Activated CD8-positive, alpha-beta memory T cell treated with anti-CD3 and anti-CD28 coated beads, Interleukin-2, amount 50 U/mL, for 24 hours (primary cell): ENCODE measurements around the gene TNFRSF21.
"Not testable (repeated sequence)": the region's sequence is repeated elsewhere in the genome, so short reads cannot be mapped to it uniquely, and the experiment has no call there.

Source experiments
- DNase-seq: peaks from one replicate; pipeline ENCODE4 v3.0.0-alpha.2; 2020; ENCODE audit errors: extremely low read depth

Gene TNFRSF21

DNA sequence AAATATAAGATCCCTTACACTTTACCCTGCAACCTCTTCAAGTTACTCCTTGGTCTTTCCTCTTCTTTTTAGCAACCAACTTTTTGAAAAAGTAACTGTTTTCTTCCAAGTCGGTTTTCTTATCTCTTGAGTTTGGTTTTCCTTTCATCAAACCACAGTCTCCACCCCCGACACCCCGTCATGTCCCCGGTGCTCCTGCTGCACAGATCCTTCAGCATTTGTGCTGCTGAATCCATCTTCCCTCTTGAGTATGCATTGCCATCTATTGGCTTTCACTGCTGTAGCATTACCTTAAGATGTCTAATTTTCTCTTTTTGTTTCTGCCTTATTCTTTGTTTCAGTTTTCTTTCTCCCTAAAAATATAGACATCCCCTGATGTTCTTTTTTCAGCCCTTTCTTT lies 11.9 kb upstream of the TNFRSF21 start:
- no peak for DNase-seq

DNA sequence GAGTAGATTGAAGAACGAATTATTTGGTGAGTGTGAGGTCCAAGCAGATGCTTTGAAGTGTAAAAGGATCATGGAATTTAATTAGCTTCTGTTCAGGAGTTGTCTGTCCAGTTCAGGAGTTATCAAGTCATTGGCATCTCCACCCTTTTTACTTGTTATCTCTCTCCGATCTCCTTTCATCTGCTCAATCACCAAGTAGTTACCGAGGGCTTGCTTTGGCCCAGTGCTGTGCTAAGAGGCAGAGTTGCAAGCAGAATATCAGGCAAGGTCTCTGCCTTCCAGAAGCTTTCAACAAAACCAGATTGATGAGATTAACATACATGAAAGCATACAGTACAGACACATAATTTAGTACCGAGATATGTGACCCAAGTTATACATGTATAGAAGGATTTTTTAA lies 10.2 kb upstream of the TNFRSF21 start:
- no peak for DNase-seq

DNA sequence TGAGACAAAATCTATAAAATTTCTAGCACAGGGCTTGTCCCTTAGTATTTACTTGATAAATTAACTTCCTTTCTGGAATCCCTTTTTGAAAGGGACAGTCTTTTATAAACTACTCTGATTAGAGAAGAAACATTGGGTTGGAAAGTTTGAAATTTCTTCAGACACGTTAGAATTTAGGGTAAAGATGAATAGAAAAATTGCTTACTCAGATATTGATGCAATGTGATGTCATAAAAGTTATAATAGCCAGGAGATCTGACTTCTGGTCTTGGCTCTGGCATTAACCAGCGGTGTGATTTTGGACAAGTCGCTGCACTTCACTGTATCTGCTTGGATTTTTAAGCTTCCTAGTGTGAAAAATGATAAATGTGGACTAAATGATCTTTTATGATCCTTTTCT lies 9.7 kb upstream of the TNFRSF21 start:
- no peak for DNase-seq

DNA sequence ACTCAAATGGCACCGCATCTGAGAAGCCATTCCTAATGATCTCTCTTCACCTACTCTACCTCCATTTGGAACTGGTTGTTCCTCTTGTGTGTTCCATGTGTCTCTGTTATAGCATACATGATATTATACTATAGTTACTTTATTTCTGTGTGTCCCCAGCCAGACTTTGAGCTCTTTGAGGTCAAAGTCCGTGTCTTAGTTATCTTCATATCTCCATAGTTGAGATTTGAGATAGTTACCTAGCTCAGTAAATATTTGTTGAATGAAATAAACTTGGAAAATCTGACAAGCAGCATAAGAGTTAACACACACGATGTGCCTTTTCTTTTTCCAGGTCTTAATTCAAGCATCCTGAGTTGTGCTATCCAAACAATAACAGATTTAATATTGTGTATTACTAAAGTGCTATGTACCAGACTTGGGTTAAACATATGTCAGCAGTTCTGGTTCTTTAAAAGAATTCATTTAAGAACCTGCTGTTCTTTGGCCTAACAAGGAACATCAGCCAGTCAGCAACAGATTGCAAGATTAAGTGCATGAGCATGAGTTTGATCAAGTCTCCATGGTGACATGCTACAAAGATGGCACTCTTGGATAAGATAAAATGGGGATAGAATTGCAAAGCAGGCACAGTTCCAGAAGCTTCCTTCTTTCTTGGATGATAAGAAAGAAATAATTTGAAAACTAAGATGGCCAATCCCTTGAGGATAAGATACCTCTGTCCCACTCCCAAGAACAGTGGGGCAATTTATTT lies 8.7 kb upstream of the TNFRSF21 start:
- no peak for DNase-seq

- not testable (repeated sequence) for DNase-seq
Observed at GRCh38 chr6:47315181-47315580, 5.5 kb upstream of the TNFRSF21 start.

DNA sequence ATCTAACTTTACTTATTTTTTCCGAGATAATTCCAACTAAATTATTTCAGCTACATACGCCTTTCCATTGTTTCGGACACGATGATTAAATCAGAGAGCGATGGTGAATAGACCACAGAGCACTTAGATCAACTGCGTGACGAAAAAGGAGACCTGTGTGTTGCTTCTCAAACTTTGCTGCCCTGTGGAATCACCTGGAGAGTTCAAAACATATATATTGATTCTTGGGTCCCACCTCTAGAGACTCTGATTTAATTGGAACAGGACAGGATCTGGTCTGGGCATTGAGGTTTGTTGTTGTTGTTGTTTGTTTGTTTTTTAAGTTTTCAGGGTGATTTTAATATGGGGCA lies 401 bp upstream of the TNFRSF21 start:
- DNase-seq = no peak

- no peak for DNase-seq
Observed at GRCh38 chr6:47308552-47309290, 984 bp downstream of the TNFRSF21 start.

DNA sequence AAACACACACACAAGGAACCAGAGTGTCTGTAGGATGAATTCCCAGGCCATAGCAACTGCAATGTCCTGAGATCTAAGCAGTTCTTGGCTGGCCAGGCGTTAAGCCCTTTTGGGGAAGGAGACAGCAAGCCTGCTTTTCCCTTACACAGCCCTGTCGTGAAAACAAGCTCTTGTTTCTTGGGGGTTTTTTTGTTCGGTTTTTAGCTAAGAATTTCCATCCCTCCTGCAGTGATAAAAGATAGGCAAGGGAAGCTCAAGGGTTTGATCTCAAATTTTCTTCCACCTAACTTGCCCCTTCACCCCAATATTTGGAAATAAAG lies 1.5 kb downstream of the TNFRSF21 start:
- DNase-seq = no peak

DNA sequence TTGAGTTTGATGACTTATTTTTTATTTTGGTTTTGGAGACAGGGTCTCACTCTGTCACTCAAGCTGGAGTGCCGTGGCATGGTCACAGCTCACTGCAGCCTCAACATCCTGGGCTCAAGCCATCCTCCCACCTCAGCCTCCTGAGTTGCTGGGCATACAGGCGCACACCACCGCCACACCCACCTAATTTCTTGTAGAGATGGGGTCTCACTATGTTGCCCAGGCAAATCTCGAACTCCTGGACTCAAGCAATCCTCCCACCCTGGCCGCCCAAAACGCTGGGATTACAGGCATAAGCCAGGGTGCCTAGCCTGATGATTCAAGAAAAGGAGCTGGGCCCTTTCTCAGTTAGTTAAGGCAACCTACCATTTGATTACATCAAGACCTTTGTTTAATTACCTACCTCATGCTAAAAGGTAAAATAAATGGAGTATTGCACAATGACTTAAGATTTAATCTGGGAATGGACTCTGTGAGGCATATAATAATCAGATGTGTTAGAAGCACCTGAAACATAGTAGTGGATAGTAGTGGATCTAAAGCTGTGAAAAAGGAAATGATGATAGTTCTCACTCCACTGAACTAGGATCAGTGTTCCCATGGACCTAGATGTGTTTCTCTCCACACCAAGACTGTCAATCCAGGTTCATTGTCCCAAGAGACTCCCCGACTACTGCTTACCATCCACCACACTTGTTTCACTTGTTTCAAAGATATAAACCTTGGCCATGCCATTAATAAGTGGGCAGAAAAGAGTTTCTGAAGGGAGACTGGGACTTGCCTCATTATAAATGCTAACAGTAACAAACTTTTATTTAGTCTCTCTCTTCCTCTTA lies 2.1 kb downstream of the TNFRSF21 start:
- no peak for DNase-seq

GRCh38 chr6:47306887-47307286 lies 2.8 kb downstream of the TNFRSF21 start:
- DNase-seq = no peak

GRCh38 chr6:47303861-47304260 lies 5.8 kb downstream of the TNFRSF21 start:
- DNase-seq = no peak

- DNase-seq = no peak
Observed at GRCh38 chr6:47303342-47303741, 6.4 kb downstream of the TNFRSF21 start.

DNA sequence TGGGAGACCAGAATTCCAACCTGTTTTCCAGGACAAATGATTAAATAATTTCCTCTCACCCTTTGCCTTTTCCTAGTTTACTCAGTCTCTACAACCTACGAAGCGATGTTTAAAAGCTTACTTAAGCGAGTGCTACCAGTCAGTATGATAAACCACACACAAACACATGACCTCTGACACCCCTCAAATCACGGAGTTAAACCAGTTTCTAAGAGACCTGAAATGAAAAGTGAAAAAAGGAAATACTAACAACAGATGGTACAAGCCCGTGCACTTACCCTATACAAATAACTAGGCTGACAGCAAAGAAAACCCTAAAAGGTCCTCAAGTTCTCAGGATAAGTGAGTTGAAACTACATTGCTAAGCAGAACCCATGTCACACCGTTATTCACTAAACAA lies 7.7 kb downstream of the TNFRSF21 start:
- DNase-seq = no peak

- no peak for DNase-seq
Observed at GRCh38 chr6:47301441-47301840, 8.3 kb downstream of the TNFRSF21 start.

DNA sequence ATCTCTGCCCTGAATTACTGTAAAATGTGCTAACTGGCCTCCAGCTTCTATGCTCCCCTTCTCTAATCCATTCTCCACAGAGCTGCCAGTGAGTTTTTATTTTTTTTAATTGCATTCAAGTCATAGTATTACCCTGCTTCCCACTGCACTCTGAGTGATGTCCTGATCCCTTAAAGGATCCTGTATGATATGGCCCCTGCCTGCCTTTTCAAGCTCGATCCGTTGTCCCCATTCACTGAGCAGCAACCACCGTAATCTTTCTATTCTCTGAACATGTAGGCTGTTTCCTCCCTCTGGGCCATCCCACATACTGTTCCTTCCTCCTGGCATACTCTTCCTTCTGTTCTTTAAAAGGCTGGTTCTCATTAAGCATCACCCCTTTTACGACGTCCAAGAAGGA lies 9.3 kb downstream of the TNFRSF21 start:
- no peak for DNase-seq

DNA sequence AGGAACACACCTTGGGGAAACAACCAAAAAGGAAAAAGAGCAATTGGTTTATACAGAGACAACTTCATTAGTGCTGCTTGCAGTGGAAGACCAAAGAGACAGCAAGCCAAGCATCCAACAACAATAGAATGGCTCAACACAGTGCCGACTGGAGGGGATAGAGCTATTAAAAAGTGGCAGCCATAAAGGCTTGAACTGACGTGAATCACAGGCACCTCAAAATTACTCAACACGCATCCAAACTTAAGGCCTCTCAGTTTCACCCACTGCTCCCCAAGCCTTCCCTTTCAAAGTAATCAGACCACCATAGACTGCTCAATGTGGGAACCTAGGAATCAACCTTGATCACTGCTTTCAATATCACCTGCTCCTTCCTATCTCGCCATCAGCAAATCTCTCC lies 9.7 kb downstream of the TNFRSF21 start:
- no peak for DNase-seq

DNA sequence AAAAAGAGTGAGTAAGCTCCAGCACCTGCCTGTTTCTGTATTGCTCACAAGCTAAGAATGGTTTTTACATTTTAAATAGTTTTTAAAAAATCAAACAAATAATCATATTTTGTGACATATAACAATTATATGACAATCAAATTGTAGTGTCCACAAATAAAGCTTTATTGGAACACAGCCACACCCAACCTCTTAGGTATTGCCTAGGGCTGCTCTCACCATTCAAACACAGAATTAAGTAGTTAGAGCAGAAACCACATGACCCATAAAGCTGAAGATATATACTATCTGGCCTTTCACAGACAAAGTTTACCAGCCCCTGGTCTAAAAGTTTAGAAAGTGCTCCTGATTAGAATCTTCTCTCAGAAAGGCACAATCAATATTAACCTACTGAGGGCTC lies 11.2 kb downstream of the TNFRSF21 start:
- DNase-seq = no peak

DNA sequence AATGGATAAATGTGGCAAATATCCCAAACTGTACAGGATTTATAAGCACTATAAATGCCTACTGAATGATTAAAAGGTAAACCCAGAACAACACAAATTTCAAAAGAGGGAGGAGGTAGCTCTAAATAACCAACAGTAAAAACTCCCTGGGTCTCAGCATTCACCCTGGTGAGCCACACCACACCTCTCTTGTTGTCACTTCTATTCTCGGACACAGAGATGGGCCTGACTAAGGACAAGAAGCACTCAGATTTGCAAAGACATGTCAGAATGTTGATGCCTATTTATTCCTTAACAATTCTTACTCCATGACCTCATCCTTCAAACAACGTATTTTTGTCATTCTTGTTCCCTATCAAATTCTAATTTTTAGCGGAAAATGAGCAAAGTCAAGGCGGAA lies 14.7 kb downstream of the TNFRSF21 start:
- DNase-seq = no peak

DNA sequence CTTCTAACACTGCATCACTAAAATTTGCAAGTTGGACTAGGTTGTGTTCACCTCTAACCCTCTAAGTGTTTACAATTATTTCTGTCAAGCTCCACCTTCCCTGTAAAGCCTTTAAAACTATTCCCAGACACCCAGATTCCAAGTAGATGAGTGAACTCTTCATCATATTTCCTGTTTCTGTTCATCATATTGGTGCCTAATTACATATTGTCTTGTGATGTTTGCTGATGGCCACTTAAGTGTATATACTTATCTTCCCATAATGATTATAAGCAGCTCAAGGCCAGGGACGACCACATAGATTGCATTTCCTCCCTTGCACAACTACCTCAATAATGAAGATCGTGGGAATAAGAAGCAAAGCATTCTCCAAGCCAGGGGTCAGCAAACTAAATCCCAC lies 16.8 kb downstream of the TNFRSF21 start:
- no peak for DNase-seq

- DNase-seq = no peak
Observed at GRCh38 chr6:47292027-47292426, 17.7 kb downstream of the TNFRSF21 start.

DNA sequence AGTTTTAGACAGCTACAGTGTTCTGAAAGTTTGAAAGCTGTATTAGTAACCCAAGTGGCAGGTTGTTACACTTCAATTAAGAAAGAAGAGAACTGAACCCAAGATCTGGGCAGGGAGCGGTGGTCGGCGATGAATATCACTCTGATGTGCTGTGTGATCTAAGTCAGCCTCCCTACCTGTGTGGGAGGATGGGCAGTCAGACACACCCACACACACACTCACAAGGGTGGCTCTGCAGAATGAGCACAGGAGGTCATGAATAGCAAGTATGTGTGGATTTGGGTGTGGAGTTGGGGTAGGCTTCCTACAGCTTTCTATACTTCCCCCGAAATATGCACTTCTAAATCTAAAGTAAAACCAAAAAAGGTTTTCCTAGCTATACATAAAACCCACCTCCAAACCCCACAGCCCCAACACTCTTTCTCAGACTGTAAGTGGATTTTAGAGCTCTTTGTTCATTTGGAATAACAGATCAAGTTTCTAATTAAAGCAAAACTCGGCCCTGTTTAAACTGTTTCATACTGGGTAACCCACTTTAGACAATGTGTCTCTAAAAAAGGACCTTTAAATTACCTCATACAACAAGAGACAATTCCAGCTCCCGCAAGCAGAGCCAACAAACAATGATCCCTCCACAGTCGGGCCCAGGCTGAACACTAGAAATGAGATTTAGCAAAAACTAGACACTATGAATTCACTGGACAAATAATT lies 19.4 kb downstream of the TNFRSF21 start:
- no peak for DNase-seq
